Epidermal melanocyte (primary cell): ENCODE data around the gene HNRNPUL2.
"Not testable (repeated sequence)": the region's sequence is repeated elsewhere in the genome, so short reads cannot be mapped to it uniquely, and the experiment has no call there.

Experiments
- DNase-seq: peaks from one replicate; pipeline ENCODE4 v3.0.0; 2011; ENCODE audit warnings: low spot score; ENCODE audit not compliant: insufficient read length

HNRNPUL2 gene

GRCh38 chr11:62727165-62727871 is at the start of gene HNRNPUL2:
Gene HNRNPUL2, minus strand, starts transcription at chr11:62727457. Its CDS starts 301 bp downstream, at chr11:62727156.
- DNase-seq, result peak; percentile 92

- no peak for DNase-seq
Measured at GRCh38 chr11:62775646-62776045, 48.4 kb upstream of the HNRNPUL2 start.

GRCh38 chr11:62774407-62774806 is 47.1 kb upstream of the HNRNPUL2 start:
- DNase-seq, result no peak

GRCh38 chr11:62771144-62772021 is 44.1 kb upstream of the HNRNPUL2 start, which contains the start of gene TAF6L:
Gene TAF6L, plus strand, starts transcription at chr11:62771396. Its CDS starts 4,388 bp downstream, at chr11:62775784.
- DNase-seq, result peak; percentile 97

- no peak for DNase-seq
Measured at GRCh38 chr11:62770778-62771143, 43.5 kb upstream of the HNRNPUL2 start.

GRCh38 chr11:62760867-62761227 is 33.6 kb upstream of the HNRNPUL2 start:
- not testable (repeated sequence) for DNase-seq

- DNase-seq, result no peak
Measured at GRCh38 chr11:62757846-62758788, 30.9 kb upstream of the HNRNPUL2 start.

- no peak for DNase-seq
Measured at GRCh38 chr11:62755086-62755615, 27.9 kb upstream of the HNRNPUL2 start.

- DNase-seq, result peak; percentile 96
Measured at GRCh38 chr11:62753736-62754603, 26.7 kb upstream of the HNRNPUL2 start, which contains the start of gene ZBTB3. Gene ZBTB3, minus strand, starts transcription at chr11:62754160. Its CDS starts 496 bp downstream, at chr11:62753664.

GRCh38 chr11:62752994-62753735 is 25.9 kb upstream of the HNRNPUL2 start:
- DNase-seq, result no peak

GRCh38 chr11:62752177-62752785 is 25.0 kb upstream of the HNRNPUL2 start:
- no peak for DNase-seq

GRCh38 chr11:62749931-62750330 is 22.7 kb upstream of the HNRNPUL2 start:
- not testable (repeated sequence) for DNase-seq

GRCh38 chr11:62747475-62748160 is 20.4 kb upstream of the HNRNPUL2 start:
- peak; percentile 68 for DNase-seq

- no peak for DNase-seq
Measured at GRCh38 chr11:62737196-62737595, 9.9 kb upstream of the HNRNPUL2 start.

GRCh38 chr11:62732830-62733229 is 5.6 kb upstream of the HNRNPUL2 start:
- no peak for DNase-seq

GRCh38 chr11:62730076-62730475 is 2.8 kb upstream of the HNRNPUL2 start:
- DNase-seq, result not testable (repeated sequence)

- peak; percentile 65 for DNase-seq
Measured at GRCh38 chr11:62728171-62728988, 1.1 kb upstream of the HNRNPUL2 start, which contains the start of gene TTC9C. Gene TTC9C, plus strand, starts transcription at chr11:62728486. Its CDS starts 363 bp downstream, at chr11:62728849.
